ENCODE data around the gene FPGS.

- TF ChIP-seq, protein P1, sequence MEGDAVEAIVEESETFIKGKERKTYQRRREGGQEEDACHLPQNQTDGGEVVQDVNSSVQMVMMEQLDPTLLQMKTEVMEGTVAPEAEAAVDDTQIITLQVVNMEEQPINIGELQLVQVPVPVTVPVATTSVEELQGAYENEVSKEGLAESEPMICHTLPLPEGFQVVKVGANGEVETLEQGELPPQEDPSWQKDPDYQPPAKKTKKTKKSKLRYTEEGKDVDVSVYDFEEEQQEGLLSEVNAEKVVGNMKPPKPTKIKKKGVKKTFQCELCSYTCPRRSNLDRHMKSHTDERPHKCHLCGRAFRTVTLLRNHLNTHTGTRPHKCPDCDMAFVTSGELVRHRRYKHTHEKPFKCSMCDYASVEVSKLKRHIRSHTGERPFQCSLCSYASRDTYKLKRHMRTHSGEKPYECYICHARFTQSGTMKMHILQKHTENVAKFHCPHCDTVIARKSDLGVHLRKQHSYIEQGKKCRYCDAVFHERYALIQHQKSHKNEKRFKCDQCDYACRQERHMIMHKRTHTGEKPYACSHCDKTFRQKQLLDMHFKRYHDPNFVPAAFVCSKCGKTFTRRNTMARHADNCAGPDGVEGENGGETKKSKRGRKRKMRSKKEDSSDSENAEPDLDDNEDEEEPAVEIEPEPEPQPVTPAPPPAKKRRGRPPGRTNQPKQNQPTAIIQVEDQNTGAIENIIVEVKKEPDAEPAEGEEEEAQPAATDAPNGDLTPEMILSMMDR (IDR thresholded peaks at IDR 0.05): no peak
- no peak for TF ChIP-seq POLR2A (IDR thresholded peaks at IDR 0.05)
Observed at GRCh38 chr9:127828262-127829031, 25.8 kb downstream of the FPGS start.

Data from testis (tissue), 2 donors.